Nucleus accumbens (tissue), 56 donors: ENCODE data around the gene ADCK2.
A peak's percentile ranks its signal among the peaks of the same experiment; 100 is the strongest.
"Not testable (repeated sequence)": the region's sequence is repeated elsewhere in the genome, so short reads cannot be mapped to it uniquely, and the experiment has no call there.

Experiments
- DNase-seq, 56 donors: peaks; one replicate each; lab custom pipeline; 2025; lab: John Stamatoyannopoulos, UW

ADCK2 gene

DNA sequence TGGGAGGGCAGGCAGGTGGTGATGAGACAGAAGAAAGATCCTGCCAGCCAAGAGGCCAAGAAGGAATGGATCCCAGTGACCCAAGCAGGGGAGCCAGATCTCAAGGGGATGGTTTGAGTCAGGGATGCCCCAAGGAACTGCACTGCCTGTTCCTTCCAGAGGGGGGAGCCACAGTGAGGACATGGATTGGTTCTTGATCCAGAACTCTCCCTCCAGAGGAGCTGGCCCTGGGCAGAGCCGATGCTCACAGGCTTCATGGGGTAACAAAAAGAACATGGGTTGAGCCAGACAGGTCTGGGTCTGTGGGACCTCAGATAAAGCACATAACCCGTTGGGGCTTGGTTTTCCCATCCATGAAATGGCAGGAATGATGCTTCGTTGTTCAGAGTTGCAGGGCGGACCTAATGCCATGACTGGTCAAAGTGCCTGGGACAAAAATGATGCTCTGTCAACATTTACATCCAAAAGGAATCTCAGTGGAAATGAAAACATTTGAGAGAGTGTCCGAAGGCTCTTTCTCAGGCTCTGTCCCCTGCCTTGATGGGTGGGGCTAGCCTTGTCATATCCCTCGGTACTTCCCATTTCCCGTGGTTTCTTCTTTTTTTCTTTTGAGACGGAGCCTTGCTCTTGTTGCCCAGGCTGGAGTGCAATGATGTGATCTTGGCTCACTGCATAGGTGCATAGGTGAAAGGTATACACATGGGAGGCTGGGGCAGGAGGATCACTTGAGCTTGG is 27.4 kb upstream of the ADCK2 start:
- DNase-seq, result no peak

DNA sequence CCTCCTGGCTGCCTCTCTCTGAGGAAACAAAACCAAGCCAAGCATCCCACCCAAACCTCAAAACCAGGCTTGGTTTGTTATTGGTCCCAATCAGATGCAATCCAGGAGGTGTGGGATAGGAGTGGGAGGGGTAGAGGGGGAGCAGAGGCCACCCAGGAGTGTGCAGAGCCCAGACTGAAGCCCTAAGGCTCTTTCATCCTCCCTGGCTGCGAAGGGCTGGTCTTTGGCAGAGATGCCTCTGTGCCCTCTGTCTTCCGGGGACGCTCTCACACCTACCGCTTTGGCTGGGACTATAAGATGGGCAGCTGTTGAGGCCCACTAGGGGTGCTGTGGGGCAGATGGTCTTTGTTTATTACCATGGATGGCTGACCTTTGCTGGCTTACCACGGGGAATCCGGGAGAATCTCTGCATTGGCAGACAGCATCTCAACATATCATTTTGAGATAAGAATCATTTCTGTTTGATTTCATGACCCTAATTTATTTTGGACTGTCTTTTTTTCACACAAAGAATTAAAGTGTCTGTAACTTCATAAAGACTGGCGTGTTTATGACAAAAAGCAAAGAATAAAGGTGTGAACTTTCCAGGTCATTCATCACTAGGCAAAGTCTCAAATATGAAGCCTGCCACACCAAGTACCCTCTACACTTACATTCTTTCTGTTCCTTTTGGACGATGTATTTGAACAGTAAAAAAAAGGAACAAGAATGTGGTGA is 25.7 kb upstream of the ADCK2 start:
- peak in 19 of 56 donors; percentile 7 to 54 (median 28) for DNase-seq

DNA sequence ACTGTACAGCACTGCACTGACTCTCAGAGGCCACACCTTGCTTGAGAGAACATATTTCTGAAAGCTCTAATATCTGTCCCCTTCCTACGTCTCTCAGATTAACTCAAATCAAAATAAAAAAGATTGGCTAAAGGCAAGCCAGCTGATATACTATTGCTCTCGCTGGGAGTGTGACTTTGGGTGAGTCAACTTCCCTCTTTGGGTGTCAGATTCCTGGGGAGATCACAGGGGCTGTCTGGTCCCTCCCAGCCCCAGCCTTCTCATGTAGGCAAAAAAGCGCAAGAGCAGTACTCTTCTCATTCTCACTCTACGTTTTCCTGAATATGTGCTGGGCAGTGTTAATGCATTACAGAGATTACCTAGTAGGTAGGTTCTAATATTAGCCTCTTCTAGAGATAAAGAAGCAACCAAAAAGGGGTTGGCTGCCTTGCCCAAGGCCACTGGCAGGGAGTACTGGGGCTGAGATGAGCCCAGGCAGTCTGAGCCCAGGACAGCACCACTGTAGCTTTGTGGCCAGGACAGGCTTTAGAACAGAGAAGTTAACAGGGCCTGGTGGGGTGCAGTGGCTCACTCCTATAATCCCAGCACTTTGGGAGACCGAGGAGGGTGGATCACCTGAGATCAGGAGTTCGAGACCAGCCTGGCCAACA is 23.1 kb upstream of the ADCK2 start:
- DNase-seq, result no peak

DNA sequence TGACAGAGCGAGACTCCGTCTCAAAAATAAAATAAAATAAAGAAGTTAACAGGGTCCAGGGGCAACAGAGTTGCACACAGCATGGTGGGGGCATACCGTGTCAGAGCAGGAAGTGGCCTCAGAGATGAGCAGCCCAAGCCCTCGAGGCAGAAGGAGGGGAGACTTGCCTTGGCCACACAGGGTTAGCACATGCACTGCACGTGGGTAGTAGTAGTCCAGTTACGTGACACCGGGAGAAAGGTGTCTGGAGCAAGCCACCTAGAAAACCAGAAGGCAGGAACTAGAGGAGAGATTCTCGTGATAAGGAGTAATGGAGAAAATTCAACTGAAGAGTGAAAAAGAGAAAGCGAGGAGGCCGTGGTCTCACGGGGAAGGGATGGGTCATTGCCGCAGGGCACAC is 22.4 kb upstream of the ADCK2 start:
- no peak for DNase-seq

DNA sequence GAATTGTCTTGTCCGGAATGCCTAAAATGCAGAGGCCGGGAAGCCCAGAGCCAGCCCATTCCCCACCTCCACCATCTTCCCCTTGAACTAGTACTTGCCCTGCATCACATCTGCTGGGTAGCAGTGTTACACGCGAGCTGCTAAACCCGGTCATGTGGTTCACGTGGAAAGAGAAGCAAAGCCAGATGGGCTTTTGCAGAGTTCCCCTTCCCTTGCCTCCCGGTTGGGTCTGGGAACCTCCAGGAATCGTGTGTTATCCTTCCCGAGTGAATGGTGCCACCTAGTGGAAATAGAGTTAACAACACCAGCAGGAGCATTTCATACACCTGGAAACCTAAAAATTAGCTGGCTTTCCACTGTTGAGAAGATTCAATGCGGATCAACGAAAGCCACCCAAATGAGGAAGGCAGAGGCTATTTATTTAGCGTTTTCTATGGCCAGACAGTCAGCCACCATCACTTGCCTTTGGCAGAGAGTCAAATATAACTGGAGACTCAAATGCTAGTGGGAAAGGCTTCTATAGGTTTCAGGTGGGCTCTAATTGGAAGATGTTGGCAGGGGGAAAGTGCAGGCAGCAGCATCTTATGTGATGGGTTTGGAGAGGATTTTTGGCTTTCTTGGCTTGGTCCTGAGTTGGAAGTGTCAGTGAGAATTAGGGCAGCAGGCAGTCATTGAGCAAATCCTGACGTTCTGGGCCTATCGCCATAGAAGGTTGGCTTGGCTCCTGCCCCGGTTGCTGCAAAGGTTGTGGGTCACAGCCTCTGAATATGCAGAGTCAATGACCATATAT is 19.2 kb upstream of the ADCK2 start:
- peak in 39 of 56 donors; percentile 14 to 71 (median 36) for DNase-seq

DNA sequence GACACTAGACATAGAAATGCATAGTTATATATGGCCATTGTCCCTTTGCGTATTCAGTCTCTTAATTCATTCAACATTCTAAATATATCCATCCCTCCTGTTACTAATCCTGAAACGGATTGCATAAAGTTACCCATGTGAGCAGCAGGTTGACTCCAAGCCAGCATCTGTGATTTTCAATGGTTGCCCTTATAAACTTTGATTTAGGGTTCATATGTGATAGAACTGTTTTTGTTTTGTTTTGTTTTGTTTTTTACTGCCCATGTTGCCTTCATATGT is 18.7 kb upstream of the ADCK2 start:
- DNase-seq, result no peak

DNA sequence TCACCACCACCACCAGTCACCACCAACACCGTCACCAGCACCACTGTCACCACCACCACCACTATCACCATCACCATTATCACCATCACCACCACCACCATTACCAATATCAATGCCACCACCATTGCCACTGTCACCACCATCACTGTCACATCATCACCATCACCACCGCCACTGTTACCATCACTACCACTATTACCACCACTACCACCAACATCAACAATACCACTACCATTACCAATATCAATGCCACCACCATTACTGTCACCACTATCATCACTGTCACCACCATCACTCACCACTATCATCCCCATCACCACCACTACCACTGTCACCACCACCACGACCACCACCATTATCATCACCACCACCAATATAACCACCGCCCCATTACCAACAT is 18.1 kb upstream of the ADCK2 start:
- DNase-seq, result no peak

DNA sequence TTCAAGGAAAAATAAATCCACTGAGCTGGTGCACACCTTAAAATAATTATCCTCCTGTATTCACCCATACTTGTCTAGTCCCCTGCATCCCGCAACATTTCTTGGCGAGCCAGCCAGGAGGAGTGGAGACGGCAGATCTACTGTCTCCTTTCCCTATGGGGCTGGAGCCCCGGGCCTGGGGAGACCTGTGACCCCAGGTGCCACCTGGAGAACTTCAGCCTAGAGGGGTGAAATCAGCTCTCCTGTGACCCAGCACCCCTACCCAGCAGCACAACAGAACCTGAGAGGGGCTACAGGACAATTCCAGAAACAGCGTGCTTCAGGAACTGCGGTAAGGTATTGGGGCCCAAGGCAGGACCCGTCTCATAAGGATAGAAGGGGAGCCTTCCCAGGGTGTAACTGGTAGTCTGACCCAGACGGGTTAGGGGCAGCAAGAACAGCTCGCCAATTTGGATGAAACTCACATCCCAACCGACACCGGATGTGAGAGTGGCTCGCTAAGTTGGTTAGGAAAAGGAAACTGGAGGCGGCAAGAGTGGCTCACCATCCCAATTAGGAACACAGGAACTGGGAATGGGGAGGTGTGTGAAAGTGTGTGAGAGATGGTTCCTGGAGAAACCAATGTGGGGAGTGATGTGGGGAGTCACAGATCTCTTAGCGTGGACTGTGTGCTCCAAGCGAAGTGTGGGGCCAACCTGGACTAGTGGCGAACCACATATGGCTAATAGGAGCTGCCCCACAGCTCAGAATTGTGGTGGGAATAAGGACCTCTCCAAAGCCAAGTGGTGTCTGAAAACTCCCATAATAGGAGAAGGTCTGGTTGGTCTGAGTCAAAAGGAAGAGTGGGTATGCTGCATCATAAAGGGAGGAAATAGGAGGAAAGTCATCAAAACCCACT is 17.0 kb upstream of the ADCK2 start:
- no peak for DNase-seq

DNA sequence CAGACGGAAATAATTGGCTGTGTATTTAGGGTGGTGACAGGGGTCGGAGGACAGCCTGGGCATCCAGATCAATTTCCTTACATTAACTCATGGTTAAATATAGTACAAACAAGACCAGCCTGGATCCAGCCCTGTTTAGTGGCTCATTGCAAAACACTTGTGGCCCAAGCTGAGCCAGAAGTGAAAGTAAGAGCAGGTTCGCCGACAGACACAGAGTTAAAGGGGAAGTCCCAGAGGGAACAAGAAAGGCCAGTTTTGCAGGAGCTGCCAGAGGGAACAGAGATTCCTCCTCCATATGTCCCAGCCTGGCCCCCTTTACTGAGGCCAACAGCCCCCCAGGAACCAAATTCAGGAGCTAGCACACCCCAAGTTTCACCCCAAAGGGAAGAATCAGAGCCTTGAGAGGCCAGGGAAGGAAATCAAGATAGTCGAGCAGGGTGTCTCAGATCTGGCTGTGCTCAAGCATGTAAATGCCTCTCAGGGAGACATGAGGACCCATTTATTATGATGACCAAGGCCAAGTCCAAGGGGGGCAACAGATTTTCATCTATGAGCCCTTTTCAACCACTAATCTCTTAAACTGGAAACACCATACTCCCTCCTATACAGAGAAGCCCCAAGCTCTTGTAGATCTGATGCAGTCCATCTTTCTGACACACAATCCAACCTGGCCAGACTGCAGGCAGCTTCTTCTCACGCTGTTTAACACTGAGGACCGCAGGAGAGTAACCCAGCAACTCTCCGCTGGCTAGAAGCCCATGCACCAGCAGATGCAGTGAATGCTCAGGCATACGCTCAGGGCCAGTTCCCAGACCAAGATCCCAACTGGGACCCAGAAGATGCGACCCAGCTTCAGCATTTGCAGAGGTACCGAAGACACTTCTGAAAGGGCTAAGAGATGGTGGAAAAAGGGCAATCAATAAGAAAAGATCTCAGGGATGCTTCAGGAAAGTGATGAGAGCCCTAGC is 15.9 kb upstream of the ADCK2 start:
- DNase-seq, result peak in 6 of 56 donors; percentile 5 to 29 (median 10)

DNA sequence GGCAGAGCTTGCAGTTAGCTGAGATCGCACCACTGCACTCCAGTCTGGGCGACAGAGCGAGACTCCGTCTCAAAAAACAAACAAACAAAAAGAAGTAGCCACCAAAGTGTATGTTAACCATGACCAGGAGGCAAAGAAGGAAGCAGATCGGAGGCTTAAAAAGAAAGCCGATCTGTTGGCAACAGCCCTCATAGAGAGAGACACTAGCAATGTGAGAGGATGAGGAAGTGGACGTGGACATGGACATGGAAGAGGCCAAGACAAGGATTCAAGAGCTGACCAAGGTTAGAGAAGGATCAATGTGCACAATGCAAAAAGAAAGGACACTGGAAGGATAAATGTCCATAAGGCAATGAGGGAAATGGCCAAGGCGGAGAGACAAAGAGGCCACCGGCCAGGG is 14.9 kb upstream of the ADCK2 start:
- DNase-seq, result no peak

DNA sequence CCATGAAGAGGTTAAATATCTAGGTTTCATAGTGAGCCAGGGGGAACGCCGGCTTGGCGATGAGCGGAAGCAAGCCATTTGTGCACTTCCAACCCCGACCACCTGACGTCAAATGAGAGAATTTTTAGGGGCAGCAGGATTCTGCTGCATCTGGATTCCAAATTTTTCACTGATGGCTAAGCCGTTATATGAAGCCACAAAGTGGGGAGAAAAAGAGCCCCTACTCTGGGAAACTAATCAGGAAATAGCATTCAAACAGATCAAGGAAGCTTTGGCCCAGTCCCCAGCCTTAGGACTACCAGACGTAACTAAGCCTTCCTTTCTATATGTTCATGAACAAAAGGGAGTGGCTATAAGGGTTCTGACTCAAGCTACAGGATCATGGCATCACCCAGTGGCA is 12.9 kb upstream of the ADCK2 start:
- DNase-seq, result no peak

DNA sequence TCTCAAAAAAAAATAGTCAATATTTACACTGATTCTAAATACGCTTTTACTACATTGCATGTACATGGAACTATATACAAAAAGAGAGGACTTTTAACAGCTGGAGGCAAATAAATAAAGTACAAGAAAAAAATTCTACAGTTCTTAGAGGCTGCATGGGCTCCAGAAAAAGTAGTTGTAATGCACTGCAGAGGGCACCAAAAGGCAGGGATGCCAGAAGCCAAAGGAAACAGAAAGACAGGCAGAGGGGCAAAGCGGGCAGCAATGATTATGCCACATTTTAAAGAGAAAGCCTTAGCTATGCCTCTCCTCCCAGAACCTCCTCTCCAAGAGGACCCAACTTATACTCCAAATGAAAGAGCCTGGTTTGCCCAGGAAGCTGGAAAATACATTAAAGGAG is 11.6 kb upstream of the ADCK2 start:
- DNase-seq, result peak in 1 of 56 donors; percentile 10

DNA sequence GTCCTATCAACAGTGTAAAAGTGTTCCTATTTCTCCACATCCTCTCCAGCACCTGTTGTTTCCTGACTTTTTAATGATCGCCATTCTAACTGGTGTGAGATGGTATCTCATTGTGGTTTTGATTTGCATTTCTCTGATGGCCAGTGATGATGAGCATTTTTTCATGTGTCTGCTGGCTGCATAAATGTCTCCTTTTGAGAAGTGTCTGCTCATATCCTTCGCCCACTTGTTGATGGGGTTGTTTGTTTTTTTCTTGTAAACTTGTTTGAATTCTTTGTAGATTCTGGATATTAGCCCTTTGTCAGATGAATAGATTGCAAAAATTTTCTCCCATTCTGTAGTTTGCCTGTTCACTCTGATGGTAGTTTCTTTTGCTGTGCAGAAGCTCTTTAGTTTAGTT is 9.8 kb upstream of the ADCK2 start:
- DNase-seq, result not testable (repeated sequence)

DNA sequence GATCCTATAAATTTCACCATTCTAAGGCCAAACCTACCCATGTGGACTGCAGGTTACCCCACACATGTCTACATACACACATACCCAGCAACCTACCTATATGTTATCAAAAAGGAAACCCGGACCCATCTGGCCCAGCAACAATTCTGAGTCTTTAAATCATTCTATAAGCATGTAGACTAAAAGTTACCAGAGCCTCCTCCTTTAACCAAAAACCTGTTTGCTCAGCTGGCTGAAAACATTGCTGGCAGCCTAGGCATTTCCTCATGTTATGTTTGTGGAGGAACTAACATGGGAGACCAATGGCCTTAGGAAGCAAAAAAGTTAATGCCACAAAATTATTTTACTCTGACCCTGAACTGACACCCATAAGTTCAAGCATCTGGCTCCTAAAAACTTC is 5.3 kb upstream of the ADCK2 start:
- no peak for DNase-seq

DNA sequence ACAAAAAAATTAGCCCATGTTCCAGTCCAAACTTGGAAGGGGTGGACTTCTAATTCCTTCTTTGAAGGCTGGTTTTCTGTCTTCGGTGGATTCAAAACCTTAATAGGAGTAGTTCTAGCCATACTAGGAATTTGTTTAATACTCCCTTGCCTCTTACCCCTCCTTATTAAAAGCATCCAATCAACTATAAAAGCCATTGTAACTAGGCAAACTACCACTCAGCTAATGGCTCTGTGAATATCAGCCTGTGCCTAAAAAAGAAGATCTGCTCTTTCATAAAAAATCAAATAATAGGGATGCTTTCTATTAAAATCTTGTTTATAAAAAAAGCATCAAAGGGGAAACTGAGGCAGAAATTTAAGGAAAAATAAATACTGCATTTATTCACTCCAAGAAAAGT is 4.1 kb upstream of the ADCK2 start:
- no peak for DNase-seq

DNA sequence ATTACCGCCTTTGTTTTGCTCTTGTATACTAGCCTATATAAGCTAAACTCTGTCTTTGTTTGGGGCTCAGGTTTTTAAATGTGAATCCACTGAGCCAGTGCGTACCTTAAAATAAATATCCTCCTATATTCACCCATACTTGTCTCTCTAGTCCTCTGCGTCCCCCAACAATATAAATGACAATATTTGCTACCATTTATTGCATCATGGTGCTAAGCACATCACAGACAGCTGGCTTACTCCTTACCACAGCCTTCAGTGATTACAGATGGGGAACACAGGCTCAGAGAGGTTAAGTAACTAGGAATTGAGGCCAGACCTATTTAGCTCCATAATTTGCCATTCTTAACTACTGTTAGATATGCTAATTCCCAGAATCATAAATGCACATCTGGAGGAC is 3.4 kb upstream of the ADCK2 start:
- no peak for DNase-seq

DNA sequence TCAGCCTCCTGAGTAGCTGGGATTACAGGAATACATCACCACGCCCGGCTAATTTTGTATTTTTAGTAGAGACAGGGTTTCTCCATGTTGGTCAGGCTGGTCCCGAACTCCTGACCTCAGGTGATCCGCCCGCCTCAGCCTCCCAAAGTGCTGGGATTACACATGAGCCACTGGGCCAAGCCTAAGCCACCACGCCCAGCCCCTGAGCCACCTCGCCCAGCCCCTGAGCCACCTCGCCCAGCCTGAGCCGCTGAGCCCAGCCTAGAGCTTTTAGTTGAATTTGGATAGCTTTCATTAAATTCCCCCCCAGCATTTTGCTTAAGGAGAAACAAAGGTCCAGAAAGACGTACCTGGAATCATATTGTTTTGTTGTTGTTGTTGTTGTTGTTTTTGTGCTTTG is 2.9 kb upstream of the ADCK2 start:
- DNase-seq, result not testable (repeated sequence)

DNA sequence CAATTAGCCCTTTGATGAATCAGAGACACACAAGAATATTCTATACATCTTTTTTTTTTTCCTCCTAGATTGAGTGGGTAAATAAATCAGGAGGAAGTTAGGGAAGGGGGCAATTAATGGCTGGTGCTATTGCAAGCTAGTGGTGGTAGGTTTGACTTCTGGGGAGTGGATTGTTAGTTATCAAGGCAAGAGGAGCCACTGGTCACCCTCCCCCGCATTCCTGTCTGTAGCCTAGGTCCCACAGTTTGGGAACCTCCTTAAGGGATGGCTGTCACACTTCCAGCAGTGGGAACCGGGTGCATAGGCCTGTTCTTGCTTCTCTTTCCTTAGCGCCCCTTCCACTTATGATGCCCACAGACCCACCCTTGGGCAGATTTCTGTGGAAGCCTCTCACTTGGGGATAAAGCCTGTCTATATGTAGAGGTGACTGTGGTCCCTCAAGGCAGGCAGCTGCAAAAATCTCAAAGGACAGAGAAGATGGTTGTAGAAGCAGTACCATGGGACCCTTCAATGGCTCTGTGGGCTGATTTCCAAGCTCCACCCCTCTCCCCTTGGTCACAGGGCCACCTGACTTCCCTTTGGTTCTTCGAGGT is 2.3 kb upstream of the ADCK2 start:
- DNase-seq, result no peak

DNA sequence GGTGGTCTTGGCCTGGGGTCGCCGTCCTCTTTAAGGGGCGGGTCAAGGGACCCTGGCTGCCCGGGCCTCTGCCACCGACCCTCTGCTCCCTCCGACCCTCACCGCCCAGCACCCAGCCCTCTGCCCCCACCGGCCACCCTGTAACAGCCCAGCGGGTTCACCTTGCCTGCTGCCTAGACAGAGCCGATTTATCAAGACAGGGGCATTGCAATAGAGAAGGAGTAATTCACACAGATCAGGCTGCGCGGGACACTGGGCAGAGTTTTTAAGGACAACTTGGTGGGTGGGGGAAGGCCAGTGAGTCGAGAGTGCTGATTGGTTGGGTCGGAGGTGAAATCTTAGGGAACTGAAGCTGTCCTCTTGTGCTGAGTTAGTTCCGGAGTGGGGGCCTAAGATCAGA is 779 bp upstream of the ADCK2 start:
- DNase-seq, result peak in 1 of 56 donors; percentile 5
